Suppressor macrophage treated with lipopolysaccharide for 4 hours (primary cell): ENCODE data around the gene CLSTN2.

ENCODE experiments used
- DNase-seq: peaks from one replicate; pipeline ENCODE4 v3.0.0-alpha.2; 2020

CLSTN2 gene

DNA sequence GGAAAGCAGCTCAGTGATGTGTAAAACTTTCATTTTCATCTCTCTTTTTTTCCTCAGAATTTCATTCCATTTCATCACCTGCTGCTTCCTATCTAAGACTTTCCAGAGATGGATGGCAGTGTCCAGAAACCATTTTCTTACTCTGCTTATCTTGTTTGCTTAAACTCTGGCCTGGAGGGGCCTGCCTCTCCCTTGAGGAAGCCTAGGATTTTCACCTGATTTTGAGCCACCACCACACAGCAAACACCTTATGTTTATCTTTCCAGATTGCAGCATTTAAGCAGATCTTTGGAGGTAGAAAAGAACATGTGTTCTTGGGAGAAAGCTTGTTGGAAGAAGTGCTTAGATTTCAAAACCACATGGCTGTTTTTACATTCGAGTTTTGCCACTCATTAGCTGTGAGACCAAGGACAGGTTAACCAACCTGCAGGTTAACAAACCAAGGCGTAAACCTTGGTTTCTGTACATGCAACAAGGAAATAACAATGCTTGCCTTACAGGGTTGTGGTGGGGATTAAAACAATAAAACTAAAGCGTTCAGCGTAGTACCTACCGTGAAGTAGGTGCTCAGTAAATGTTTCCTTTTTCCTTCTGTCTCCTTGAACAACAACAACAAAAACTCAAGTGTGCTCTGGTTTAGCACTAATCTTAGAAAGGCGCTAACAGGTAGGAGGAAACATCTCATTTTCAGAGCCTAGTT is 120.3 kb downstream of the CLSTN2 start:
- no peak for DNase-seq

DNA sequence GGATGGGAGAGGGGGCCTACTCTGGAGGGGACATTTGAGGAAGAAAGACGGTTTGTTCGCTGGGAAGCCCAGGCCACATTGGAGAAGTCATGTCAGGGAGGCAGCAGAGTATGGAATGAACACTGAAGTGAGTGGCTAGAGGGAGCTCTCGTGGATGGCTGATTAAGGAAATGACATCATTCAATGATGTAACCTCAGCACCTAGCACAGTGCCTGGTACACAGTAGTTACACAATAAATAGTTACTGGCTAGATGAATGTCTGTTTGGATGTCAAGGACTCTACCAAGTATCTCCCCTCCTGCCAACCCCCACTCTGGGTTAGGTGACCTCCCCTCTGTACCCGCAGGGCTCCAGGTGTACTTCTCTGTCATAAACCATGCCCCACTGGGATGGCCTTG is 121.1 kb downstream of the CLSTN2 start:
- DNase-seq: no peak

DNA sequence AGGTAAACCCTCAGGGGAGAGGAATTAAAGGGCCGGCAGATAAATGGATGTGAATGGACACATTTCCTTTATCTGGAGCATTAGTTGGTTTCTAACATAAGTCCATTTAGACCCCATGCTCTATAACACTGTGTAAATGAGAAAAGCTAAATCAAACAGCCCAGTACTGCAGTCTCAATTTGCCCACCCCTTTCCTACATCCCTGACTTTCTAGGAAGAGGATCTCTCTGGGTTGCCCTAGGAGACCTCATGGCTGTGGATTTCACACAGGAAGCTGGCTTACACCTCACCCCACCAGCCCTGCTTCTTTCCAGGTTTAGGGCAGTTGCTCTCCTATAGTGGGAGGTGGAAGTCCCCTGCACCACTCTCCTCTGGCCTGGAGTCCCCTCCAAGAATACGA is 126.2 kb downstream of the CLSTN2 start:
- DNase-seq: no peak

DNA sequence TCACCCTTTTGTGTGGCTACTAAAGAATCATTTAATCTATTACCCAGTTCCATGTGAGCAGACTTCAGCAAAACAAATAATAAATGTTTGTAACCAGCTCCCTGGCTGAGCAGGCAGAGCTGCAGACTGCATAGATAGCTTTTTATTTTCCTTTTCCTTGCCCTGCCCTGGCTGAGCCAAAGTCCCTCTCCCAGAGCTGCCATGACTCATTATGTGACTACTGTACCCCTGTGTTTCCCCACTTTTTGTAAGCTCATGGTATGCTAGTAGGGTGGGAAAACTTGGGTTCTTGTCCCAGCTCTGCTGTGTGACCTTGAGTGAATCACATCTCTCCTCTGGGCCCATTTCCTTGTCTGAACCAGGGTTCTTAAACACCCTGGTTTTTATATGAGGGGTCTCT is 127.5 kb downstream of the CLSTN2 start:
- no peak for DNase-seq

DNA sequence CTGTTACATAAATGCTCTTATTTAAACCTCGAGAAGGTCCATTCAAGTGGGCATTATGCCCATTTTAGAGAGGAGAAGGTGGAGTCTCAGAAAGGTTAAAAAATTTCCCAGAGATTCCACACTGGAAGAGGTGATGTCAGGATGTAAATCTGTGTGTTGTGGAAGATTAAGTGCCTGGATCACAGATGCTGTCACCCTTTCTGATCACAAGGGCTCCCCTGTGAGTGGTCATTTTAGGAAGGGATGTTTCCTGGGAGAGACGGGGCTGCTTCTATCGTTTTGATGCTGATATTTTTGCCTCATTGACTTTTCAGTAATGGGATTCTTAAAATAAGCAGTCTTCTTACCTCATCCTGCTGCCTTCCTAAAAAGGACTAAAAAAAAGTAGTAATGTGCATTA is 132.5 kb downstream of the CLSTN2 start:
- DNase-seq: no peak

DNA sequence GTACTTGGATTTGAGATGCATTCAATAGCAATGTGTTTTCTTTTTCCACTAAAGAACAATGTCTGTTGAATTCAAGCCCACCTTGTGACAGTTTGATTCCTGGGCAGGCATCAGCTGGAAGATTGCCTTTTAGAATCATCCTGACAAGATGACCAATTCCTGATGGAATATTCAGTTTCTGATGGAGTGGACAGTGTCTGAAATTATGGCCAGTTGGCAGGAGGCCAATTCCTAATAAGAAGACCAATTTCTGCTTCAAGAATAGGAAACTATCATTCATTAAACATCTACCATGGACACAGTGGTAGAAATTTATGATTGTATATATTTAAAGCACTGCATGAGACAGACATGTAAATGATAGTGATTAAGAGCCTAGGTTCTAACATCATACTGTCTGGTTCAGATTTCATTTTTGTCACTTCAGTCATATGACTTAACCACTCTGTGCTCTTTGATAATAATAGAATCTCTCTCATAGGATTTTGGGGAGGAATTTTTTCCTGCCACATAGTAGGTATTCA is 133.6 kb downstream of the CLSTN2 start:
- no peak for DNase-seq

DNA sequence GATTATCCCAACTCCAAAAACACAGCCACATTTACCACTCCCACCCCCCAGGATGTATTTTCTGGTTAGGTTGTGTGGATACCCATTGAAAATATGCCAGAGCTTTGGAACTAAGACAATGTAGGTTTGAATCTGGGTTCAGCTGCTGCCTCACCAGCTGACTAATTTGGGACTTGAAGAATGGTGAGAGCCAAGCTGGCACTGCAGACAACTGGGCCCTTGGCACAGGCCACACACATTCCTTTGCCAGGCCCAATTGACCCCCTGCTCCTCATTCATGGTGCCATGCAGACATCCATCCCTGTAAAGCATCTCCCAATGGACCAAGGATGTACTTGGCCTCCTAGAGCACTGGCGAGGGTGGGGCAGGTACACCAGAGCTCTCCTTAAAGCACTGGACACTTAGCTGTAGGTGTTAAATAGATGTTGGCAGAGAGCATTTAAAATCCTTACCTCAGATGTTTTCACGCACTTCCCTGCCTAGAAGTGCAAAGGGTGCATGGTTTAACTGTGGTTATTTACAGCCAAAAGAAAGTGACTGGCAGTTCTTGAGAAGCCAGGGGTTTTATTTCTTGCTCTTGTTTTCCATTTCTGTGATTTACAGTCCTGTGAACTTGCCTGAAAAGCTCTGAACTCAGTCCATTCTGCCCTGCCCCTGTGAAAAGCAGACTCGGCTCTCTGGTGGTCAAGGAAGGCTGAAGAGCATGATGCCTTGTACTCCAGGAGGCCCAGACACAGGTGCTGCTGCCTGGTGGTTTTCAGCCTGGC is 138.5 kb downstream of the CLSTN2 start:
- DNase-seq: no peak

DNA sequence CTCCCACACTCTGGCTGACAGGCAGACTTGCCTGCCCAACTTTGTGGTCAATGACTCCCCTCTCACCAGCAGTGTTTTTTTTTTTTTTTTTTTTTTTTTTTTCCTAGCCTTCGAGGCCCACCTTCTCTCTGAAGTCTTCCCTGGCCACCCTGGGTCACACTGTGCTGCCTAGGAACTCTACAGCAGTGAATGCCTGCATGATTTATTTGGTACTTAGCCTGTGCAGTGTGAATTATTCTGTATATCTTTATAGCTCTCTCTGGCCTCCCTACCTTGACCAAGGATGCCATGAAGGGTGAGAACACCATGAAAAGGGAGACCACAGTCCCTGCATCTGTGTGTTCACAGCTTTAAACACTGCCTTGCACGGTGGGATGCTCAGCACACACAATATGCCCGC is 141.6 kb downstream of the CLSTN2 start:
- DNase-seq: no peak

DNA sequence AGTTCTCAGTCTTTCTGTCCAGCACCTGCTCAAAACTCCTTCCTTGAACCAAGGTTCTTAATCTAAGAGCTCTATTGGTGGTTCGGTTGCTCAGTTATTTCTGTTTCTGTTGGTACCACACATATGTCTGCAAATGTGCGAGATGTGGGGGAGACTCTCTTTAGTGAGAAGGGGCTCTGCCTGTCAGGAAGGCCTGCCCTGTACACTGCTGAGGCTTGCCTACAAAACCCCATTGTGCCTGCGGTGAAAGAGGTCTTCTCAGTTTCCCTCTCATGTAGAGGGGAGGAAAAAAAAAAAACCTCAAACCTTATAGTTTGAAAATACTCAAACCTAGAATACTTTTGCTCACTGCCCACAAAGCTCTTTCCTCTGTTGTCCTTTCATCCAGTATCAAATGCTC is 142.4 kb downstream of the CLSTN2 start:
- DNase-seq: no peak

DNA sequence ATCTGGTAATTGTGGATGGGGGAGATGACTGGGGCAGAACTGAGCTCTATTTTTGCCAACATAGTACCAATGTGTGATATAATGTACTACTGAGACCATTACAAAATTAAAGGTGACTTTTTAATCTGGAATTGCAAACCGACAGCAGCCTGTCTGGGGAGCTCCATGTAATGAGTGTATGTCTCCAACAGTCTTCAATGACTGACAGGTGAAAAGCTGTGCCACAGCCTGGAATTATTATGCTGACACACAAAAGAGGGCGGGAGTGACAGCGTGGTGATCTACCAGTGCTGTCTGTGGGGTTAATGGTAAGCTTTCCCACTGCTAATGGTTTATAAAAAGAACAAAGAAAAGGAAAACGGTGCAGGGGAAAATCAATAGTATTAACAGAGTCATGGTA is 143.4 kb downstream of the CLSTN2 start:
- no peak for DNase-seq

DNA sequence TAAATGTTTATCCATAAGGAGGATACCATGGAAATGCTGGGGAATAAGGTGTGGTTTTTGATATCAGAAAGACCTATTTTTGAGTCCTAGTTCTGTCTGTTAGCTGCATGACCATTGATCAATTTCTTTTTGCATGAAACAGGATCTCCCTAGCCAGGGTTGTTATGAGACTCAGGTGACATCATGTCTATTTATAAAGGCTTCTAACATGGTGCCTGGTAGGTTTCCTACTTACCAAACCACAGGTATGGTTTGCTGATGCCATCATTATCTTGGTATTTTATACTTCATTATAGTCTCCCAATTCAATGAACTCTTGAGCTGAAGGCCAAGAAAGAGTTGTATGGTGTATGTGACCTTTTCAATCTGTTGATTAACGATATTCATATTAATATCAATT is 144.0 kb downstream of the CLSTN2 start:
- no peak for DNase-seq

DNA sequence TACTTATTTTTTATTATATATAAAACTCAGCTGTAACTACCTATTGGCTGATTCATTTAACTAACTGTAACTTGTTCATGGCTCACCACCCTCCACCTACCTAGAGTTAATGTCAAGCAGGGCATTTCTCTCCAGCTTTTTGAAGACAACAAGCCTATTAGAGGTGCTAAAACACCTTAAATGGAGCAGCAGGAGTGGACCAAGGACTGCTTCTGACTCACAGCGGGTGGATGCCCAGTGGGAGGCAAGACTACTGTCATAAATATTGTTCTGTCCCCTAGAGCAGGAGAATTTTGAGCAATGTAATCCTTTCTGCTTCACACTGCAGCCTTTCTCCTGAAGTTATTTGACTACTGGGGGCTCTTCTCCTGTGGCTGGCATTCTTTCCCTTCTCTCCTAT is 146.9 kb downstream of the CLSTN2 start:
- no peak for DNase-seq

DNA sequence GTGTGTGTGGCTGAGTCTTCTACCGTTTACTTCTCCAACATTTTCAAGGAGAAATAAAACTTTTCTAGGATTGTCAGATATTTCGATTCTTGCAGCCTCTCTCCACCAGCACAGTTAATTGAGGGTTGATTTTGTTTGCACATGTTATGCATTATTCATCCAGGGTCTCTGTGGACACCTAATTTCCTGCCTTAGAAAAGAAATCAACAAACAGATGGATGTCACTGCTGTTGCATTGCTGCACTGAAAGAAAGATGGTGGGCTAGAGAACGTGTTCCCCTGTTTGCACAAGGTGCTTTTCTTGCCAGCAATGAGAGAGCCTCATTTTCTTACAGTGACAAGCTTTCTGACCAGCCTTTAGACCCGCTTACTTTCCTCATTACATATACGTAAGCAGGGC is 150.0 kb downstream of the CLSTN2 start:
- no peak for DNase-seq

DNA sequence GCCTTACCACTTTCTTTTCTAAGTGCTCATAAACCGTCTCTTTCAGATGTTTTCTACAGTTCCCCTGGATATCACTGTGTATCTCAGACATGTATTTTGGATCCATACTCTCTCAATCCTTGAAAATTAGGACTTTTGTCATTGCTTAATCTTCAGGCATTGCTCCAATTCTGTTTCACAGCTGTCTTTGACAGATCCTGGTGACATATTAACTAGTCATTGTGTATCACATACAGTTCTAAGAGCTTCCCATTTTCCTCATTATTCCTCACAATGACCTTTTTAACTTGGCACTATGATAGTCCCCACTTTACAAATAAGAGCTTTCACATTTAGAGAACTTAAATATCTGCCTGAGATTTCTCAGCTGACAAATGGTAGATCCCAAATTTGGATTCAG is 151.7 kb downstream of the CLSTN2 start:
- DNase-seq: no peak

DNA sequence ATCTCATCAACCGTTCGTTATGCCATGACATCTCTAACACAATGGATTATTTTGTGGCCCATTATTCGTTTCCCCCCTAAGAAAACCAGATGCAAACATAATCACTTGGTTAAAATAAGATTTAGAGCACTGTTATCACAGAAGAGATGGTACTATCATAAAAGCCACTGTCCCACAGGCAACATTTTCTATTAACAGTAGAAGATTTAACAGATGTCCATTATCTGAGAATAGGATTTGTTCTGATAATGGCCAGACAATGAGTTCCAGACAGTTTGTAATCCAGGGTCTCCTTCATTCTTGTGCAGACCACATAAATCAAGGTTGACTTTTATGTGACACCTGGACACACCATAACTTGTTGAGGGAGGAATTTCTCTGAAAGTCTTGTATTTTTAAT is 153.1 kb downstream of the CLSTN2 start:
- DNase-seq: no peak

DNA sequence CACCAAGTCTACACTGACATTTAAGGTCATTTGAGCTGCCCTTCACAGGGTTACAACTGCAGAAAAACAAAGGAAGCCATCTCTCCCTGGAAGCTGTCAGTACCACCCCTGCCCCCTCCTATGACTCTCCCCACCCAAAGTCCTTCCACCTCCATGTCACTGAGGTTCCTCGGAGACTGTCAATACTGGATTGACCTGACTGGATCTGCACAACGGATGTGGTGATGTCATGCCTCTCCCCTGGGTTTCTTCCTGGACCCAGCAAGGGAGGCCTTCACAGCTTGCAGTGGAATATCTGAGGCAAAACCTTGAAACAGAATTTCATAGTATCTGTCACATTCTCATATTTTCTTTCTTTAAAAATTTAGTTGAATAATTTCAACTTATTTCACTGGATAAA is 153.5 kb downstream of the CLSTN2 start:
- DNase-seq: no peak

DNA sequence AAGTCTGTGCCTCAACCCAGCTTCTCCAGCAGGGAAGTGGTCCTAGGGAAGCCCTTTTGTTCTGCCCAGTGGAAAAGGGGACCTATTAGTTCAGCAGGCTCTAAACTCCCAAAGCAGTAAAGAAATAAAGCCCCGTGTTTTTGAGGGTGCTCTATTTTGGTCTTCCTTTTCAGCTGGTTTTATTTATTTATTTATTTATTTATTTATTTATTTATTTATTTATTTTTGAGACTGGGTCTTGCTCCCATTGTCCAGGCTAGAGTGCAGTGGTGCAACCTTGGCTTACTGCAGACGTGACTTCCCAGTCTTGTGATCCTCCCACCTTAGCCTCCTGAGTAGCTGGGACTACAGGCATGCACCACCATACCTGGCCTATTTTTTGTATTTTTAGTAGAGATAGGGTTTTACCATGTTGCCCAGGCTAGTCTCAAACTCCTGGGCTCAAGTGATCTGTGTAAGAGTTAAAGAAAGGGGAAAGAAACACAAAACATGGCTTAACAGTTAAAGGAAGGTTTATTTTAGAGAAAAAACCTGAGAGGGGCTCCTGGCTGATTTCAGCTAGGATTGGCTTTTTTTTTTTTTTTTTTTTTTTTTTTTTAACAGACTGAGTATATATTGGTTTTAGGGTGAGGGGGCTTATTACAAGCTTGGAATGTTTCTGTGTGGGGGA is 154.6 kb downstream of the CLSTN2 start:
- DNase-seq: no peak

DNA sequence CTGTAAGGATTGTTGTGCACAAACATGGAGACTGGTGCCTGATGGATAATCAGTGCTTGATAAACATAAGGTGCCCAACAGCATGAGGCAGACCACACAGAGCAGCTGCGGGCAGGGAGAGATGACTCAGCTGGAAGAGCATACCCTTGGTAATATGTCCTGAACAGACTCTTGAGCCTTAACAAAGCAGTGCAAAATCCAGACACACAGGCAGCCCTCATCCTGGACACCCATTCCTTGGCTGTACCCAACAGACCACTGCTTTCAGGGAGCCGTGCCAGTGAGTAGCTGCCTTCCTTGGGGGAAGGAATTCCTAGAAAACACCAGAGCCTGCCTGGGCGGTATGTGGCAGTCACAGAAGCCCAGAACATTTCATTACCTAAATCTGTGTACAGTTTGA is 156.2 kb downstream of the CLSTN2 start:
- no peak for DNase-seq

DNA sequence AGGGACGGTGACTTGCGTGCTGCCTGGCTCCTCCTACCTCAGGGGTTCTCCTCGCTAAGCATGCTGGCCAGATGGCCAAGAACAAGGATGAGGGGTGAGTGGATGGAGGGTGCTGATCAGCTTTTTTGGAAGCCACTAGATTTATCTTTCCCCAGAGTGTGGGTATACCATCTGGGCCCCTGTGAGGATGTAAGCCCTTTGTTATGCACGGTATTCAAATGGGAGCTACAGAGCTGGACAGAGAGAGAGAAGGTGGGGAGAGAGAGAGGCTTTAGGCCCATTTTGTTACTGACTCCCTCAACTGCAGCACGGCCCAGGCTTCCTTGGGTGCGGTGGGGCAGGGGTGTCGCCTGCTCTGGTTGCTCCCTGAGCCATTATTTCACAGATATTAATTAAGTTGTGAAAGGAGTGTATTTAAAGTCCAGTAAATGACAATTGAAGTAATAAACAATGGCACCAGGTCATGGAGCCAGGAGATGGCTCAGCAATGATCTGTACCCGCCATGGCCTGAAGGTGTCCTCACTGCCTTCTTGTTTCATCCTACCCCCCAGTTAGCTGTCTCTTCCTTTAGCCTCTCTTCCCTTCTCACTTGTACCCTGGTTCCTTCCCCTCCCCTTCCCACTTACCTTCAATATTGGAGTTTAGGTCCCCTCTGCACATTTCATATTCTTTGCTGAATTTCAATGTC is 158.0 kb downstream of the CLSTN2 start:
- no peak for DNase-seq

DNA sequence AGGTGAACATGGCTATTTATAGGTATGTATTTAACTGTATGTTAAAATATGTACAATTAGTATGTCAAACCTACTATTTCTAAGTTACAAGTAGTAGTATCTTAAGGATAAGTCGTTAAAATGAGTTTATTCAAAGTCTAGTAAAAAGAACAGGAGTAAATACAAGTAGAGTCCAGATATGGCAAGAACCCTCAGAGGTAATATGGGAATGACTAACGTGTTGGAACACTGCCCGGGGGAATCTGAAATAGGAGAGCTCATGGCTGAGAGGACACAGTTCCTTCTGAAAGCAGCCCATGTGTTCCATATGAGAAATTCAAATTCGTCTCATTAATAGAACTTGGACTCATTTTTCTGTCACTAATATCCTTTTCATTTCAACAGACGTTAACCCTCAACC is 158.8 kb downstream of the CLSTN2 start:
- DNase-seq: no peak

DNA sequence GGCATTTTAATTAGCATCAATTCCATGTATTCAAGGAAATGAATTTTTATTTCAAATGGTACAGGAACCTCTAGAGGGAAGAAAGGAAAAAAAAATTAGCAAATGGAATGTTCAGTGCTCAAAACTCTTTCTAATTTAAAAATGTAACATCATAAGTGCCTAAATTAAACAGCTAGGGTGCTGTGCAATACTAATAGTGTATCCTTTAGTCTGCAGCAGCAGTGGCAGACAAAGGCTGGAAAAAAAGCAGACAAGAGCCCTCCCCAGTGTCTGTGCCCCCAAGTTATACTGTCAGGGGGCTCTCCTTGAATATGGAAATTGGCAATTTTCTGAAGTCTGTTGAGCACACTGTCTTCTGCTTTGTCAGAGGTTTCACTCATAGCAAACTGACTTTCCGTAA is 159.5 kb downstream of the CLSTN2 start:
- no peak for DNase-seq

DNA sequence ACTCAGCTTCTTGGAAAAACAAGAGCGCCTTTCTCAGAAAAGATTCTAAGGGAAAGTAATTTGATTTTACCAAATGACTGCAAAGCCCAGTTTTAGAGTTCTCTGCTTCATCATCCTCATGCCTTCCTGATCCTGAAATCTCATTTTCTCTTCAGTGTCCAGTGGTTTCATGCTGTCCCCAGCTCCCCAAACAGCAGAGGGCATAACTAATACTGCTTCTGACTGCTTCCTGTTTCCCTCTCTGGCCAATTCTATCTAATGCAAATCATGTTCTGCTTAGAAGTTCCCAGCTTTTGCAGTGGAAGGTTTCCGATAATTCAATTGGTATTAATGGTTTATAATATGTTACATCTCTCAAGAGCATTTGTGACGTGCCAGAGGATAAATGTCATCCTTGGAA is 161.1 kb downstream of the CLSTN2 start:
- no peak for DNase-seq

DNA sequence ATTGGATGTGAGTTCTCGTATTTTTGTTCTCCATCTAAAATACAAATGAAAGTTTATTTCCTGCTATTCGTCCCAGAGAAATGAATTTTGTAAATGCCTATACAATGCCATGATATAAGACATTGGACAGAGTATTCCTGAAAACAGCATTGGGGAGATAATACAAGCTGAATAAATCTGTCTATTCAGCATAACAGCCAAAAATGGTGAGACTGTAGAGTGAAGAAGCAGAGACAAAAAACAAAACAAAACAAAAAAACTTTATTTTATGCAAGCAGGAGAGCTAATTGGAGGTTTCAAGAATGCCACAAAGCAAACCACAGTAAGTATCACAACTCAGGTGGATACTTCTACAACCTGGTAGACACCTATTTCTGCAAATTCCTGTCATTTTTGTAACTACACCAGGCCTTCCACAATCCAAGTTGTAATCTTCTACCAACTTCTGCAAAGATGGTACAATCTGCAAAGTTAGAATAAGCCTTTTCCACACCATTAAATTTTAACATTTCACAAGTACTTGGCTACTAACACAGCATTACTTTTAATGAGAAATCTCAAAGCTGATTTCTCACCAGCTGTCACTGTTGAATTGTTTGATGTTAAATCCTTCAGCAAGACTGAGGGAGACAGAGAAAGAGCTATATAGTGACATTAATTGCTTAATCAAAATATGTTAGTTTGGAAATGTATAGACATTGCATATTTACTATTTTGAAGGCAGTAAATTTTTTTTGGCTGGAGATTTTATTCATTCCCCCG is 163.1 kb downstream of the CLSTN2 start:
- no peak for DNase-seq
